Activated CD4-positive, alpha-beta T cell treated with anti-CD3 and anti-CD28 coated beads, Interleukin-2, amount 50 U/mL, for 1 hour (primary cell): Measurements from ENCODE around the gene DCST1.

Experiments used
- DNase-seq: peaks from one replicate; pipeline ENCODE4 v3.0.0-alpha.2; 2020

DCST1 gene

GRCh38 chr1:155001425-155001674 lies 32.3 kb upstream of the DCST1 start:
- DNase-seq = no peak

GRCh38 chr1:155001675-155002463 lies 31.8 kb upstream of the DCST1 start:
- peak; percentile 98 for DNase-seq

GRCh38 chr1:155002464-155003226 lies 31.0 kb upstream of the DCST1 start, which contains the start of gene ZBTB7B:
TSS of gene ZBTB7B (plus strand) at chr1:155002802. CDS start at chr1:155014661, 11,859 bp downstream.
- no peak for DNase-seq

GRCh38 chr1:155003227-155003765 lies 30.3 kb upstream of the DCST1 start:
- no peak for DNase-seq

GRCh38 chr1:155003766-155004351 lies 29.8 kb upstream of the DCST1 start:
- DNase-seq = no peak

GRCh38 chr1:155004352-155005075 lies 29.1 kb upstream of the DCST1 start:
- no peak for DNase-seq

- no peak for DNase-seq
Measured at GRCh38 chr1:155005076-155006011, 28.3 kb upstream of the DCST1 start.

- no peak for DNase-seq
Measured at GRCh38 chr1:155006601-155007101, 27.0 kb upstream of the DCST1 start.

- DNase-seq = no peak
Measured at GRCh38 chr1:155007251-155007828, 26.3 kb upstream of the DCST1 start.

GRCh38 chr1:155008015-155008941 lies 25.3 kb upstream of the DCST1 start:
- DNase-seq = no peak

- DNase-seq = no peak
Measured at GRCh38 chr1:155009221-155009711, 24.4 kb upstream of the DCST1 start.

GRCh38 chr1:155009742-155010141 lies 23.9 kb upstream of the DCST1 start:
- no peak for DNase-seq

GRCh38 chr1:155010211-155010918 lies 23.3 kb upstream of the DCST1 start:
- no peak for DNase-seq

- no peak for DNase-seq
Measured at GRCh38 chr1:155011004-155011416, 22.6 kb upstream of the DCST1 start.

GRCh38 chr1:155011437-155012025 lies 22.1 kb upstream of the DCST1 start:
- no peak for DNase-seq

- no peak for DNase-seq
Measured at GRCh38 chr1:155012026-155012546, 21.5 kb upstream of the DCST1 start.

GRCh38 chr1:155012776-155013602 lies 20.6 kb upstream of the DCST1 start:
- DNase-seq = no peak

GRCh38 chr1:155013632-155014031 lies 20.0 kb upstream of the DCST1 start:
- DNase-seq = peak; percentile 46
